Smooth muscle cell of bladder (primary cell): ENCODE data around the gene ITGA11. TPM values are rescaled to one million over a fixed set of nuclear protein-coding genes. Genes with fewer than 3 reads are reported as not detected.

ENCODE experiments used
- total RNA-seq: library from RNA; depleted of rRNA; stranded (reverse); fragments of >200 nt; gene quantifications from 2 replicates; pipeline ENCODE4 v1.2.3, GENCODE V29; 2014

Gene ITGA11
- total RNA-seq = 28.6 and 55.0 TPM in 2 replicates

DNA sequence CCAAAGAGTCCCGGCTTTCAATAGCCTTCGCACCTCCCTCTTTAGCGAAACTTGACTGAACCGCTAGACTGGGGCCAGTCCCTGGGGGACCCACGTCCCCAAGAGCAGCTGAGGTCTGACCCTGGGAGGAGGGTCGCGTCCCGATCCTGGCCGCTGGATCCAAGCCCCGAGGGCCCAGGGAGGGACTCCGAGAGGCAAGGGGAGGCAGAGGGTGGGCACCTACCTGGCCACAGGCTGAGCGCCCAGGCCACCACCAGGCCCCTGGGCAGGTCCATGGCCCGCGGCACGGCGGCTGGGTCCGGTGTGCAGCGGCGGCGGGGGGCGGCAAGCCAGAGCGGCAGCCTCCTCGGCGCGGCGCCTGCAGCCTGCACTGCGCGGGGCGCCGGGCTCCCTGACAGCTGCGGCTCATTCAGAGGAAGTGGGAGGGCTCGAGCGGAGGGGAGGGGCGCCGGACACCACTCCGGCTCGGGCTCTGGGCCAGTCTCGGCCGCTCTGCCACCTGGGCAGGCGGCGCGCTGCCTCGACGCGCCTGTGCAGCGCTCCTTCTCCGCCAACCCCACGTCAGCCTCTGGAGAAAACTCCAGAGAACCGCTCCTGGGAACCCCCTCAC, at the start of gene ITGA11:
Gene ITGA11, minus strand, starts transcription at position 372 of the 610 bp plus-strand sequence. Its CDS starts 97 bp downstream, at position 275.

GRCh38 chr15:68277603-68278344, 154.2 kb downstream of the ITGA11 start, which contains the start of gene FEM1B:
FEM1B (plus strand) TSS chr15:68277745; CDS start chr15:68278418, 673 bp downstream.

Other genes starting within 250 kb of the ITGA11 start
- 1.1 and 1.4 TPM in 2 replicates for gene CALML4, start 226.8 kb downstream of the ITGA11 start, total RNA-seq
- gene CLN6, start 202.4 kb downstream of the ITGA11 start, total RNA-seq = 5.0 and 6.7 TPM in 2 replicates
- 34.9 and 44.1 TPM in 2 replicates for gene FEM1B, start 154.4 kb downstream of the ITGA11 start, total RNA-seq
- gene CORO2B, start 146.8 kb upstream of the ITGA11 start, total RNA-seq = 4.3 and 5.3 TPM in 2 replicates